CD14-positive monocyte (primary cell): ENCODE measurements around the gene CD320. TPM values are rescaled to one million over a fixed set of nuclear protein-coding genes. Genes with fewer than 3 reads are reported as not detected.

ENCODE experiments used
- DNase-seq, 3 donors: peaks; one replicate each; pipeline ENCODE4 v3.0.0-alpha.2; 2011 to 2022
- H2AFZ ChIP-seq: 2 replicates; pipeline ENCODE4 v1.6.0; 2012; ENCODE audit warnings: mild to moderate bottlenecking, low read depth, low read length, inconsistent platforms; ENCODE audit not compliant: insufficient read depth, poor library complexity, severe bottlenecking
- H3K27ac ChIP-seq, 2 donors: 1 replicate in 1 of 2; 2 replicates in 1 of 2; pipeline ENCODE4 v1.5.1; 2012 to 2013; ENCODE audit warnings: low read length in 2 of 2, control low read depth in 1 of 2, inconsistent platforms in 1 of 2, low read depth in 1 of 2, mild to moderate bottlenecking in 1 of 2
- H3K27me3 ChIP-seq, 2 donors: one replicate each; pipeline versions ENCODE4 v1.6.0 to v1.6.1; 2011 to 2013; ENCODE audit warnings: low read length in 2 of 2; ENCODE audit not compliant: control insufficient read depth in 2 of 2, insufficient read depth in 2 of 2
- H3K36me3 ChIP-seq, 2 donors: replicated peaks in 1 of 2; 1 replicate in 1 of 2; 2 replicates in 1 of 2; pipeline versions ENCODE4 v1.5.1 to v1.6.1; 2012 to 2013; ENCODE audit warnings: low read length in 2 of 2, control low read depth in 1 of 2, inconsistent platforms in 1 of 2, mild to moderate bottlenecking in 1 of 2; ENCODE audit not compliant: insufficient read depth in 2 of 2, control insufficient read depth in 1 of 2
- H3K4me1 ChIP-seq, 2 donors: 1 replicate in 1 of 2; 2 replicates in 1 of 2; pipeline versions ENCODE4 v1.5.1 to v1.6.1; 2012 to 2013; ENCODE audit warnings: low read length in 2 of 2, control low read depth in 1 of 2, inconsistent platforms in 1 of 2, mild to moderate bottlenecking in 1 of 2, moderate library complexity in 1 of 2; ENCODE audit not compliant: insufficient read depth in 2 of 2, control insufficient read depth in 1 of 2
- H3K4me2 ChIP-seq: replicated peaks from 2 replicates; pipeline ENCODE3; 2012; ENCODE audit warnings: low read length, moderate library complexity, mild to moderate bottlenecking; ENCODE audit not compliant: poor library complexity, severe bottlenecking; ENCODE audit errors: extremely low read depth
- H3K4me3 ChIP-seq, 3 experiments: fragments of 200-600 bp in 1 of 3; sonication (generic) in 1 of 3; replicated peaks in 1 of 3; 1 replicate in 2 of 3; 2 replicates in 1 of 3; pipeline ENCODE4 v1.5.1; 2011 to 2013; ENCODE audit warnings: low read length in 3 of 3, mild to moderate bottlenecking in 3 of 3, control low read depth in 2 of 3, low read depth in 2 of 3, inconsistent platforms in 1 of 3, moderate library complexity in 1 of 3
- H3K79me2 ChIP-seq: 2 replicates; pipeline ENCODE4 v1.6.0; 2012; ENCODE audit warnings: mild to moderate bottlenecking, control low read depth, inconsistent platforms, low read length, moderate library complexity; ENCODE audit not compliant: insufficient read depth
- H3K9ac ChIP-seq: 2 replicates; pipeline ENCODE4 v1.6.0; 2017; ENCODE audit warnings: low read length, mild to moderate bottlenecking; ENCODE audit not compliant: insufficient read depth, poor library complexity, severe bottlenecking
- H3K9me3 ChIP-seq, 2 donors: replicated peaks in 1 of 2; 1 replicate in 1 of 2; 2 replicates in 1 of 2; pipeline versions ENCODE4 v1.5.1 to v1.6.1; 2012 to 2013; ENCODE audit warnings: low read length in 2 of 2, control low read depth in 1 of 2; ENCODE audit not compliant: control insufficient read depth in 1 of 2, insufficient read depth in 1 of 2
- H4K20me1 ChIP-seq: 2 replicates; pipeline ENCODE4 v1.6.0; 2012; ENCODE audit warnings: mild to moderate bottlenecking, low read length, control low read depth, moderate library complexity; ENCODE audit not compliant: insufficient read depth
- H3K27ac Mint-ChIP-seq, 7 donors: one replicate each; pipeline ENCODE4 v1.8.0; 2020; ENCODE audit warnings: mild to moderate bottlenecking in 7 of 7, mixed read lengths in 7 of 7, moderate library complexity in 6 of 7, inconsistent platforms in 2 of 7
- H3K27me3 Mint-ChIP-seq, 3 donors: one replicate each; pipeline ENCODE4 v1.8.0; 2021 to 2022; ENCODE audit warnings: low read depth in 3 of 3, mild to moderate bottlenecking in 3 of 3, mixed read lengths in 3 of 3, moderate library complexity in 3 of 3, inconsistent platforms in 1 of 3
- H3K36me3 Mint-ChIP-seq, 2 donors: one replicate each; pipeline ENCODE4 v1.8.0; 2020; ENCODE audit warnings: mixed read lengths in 2 of 2, inconsistent platforms in 1 of 2, mild to moderate bottlenecking in 1 of 2
- H3K4me1 Mint-ChIP-seq: one replicate; pipeline ENCODE4 v1.8.0; 2020; ENCODE audit warnings: mild to moderate bottlenecking, mixed read lengths
- H3K4me3 Mint-ChIP-seq, 2 donors: one replicate each; pipeline ENCODE4 v1.8.0; 2020; ENCODE audit warnings: mild to moderate bottlenecking in 2 of 2, mixed read lengths in 2 of 2, moderate library complexity in 1 of 2
- H3K9me3 Mint-ChIP-seq, 7 donors: one replicate each; pipeline ENCODE4 v1.8.0; 2020 to 2022; ENCODE audit warnings: mixed read lengths in 7 of 7, mild to moderate bottlenecking in 6 of 7, moderate library complexity in 6 of 7, inconsistent platforms in 2 of 7
- CTCF ChIP-seq: fragments of 200-600 bp; IDR thresholded peaks from one replicate; pipeline ENCODE4 v1.8.0; 2022; ENCODE audit warnings: antibody characterized with exemption, mild to moderate bottlenecking
- WGBS: methylation state at CpG from one replicate; pipeline ENCODE4 v1.1.5; 2013; ENCODE audit warnings: missing lambda C conversion rate; ENCODE audit not compliant: insufficient coverage; 5-methylcytosine and 5-hydroxymethylcytosine counted together
- intact Hi-C, 2 donors: fragments of 100-400 bp; cut with micrococcal nuclease; formaldehyde crosslinking; loops; one replicate each; pipeline versions ENCODE4 v1.15.0 to v1.15.1; 2023
- polyA minus RNA-seq: library from RNA; depleted of rRNA, polyadenylated mRNA; stranded (reverse); fragments of >200 nt; gene quantifications from 2 replicates; pipeline ENCODE4 v1.2.3, GENCODE V29; 2012
- polyA plus RNA-seq, 3 donors: library from polyadenylated mRNA; depleted of rRNA in 1 of 3; unstranded in 2 of 3; stranded (reverse) in 1 of 3; fragments of 300-500 nt in 2 of 3; fragments of >200 nt in 1 of 3; fragmentation: Illumina TruSeq in 2 of 3; gene quantifications; 1 replicate in 2 of 3; 2 replicates in 1 of 3; pipeline ENCODE4 v1.2.3, GENCODE V29; 2012 to 2021
- total RNA-seq, 12 experiments: library from RNA in 1 of 12; stranded (reverse) in 1 of 12; fragments of 120-200 nt in 1 of 12; gene quantifications; one replicate each; pipeline ENCODE4 v1.2.4 and lab custom pipeline; 2013 to 2026; ENCODE audit warnings: mixed read lengths in 6 of 12, inconsistent platforms in 1 of 12

Gene CD320
- 1.1 TPM for total RNA-seq (2013)
- polyA plus RNA-seq (1 to 10 TPM in 2 of 3 donors, under 1 TPM in 1; 0.72 to 2.5 (median 1.0) TPM), polyA minus RNA-seq (1.1 and 1.4 TPM in 2 replicates), total RNA-seq (lab: John Stamatoyannopoulos, UW) (0.13 to 3.2 (median 0.55) reads per million in 11 experiments)

- H3K36me3 Mint-ChIP-seq, result peaks cover 32 to 53% of the 10 kb centered on the region in 2 donors
- TF ChIP-seq CTCF, result no peak
- H3K4me2 ChIP-seq, result peak within 1 kb of the TSS; percentile 76
- peak within 1 kb of the TSS; percentile 46 for H3K9ac ChIP-seq
- H2AFZ ChIP-seq, result peak within 1 kb of the TSS; percentile 73
- peaks cover 23 to 39% of the 10 kb centered on the region in 2 donors for H3K36me3 ChIP-seq
- H3K9me3 Mint-ChIP-seq, result peaks cover 0 to 3% (median 0%) of the 10 kb centered on the region in 7 donors
- peaks cover 12 to 13% of the 10 kb centered on the region in 2 donors for H3K4me1 ChIP-seq
- no peaks in the 10 kb centered on the region for H3K9me3 ChIP-seq
- peak within 1 kb of the TSS; percentile 3 to 67 (median 9) for H3K4me3 ChIP-seq
- WGBS, result 3% methylated on average over 57 of the region's 63 CpGs
- peak within 1 kb of the TSS in 6 of 7 donors; percentile 29 to 88 (median 70) for H3K27ac Mint-ChIP-seq
- H3K27ac ChIP-seq, result no peak within 1 kb of the TSS
- intact Hi-C loops, result no loop called here
- peak; percentile 78 to 82 (median 79) for DNase-seq
- H3K27me3 Mint-ChIP-seq, result peaks cover 21 to 46% (median 24%) of the 10 kb centered on the region in 3 donors
- no peaks in the 10 kb centered on the region for H4K20me1 ChIP-seq
- H3K27me3 ChIP-seq, result peaks cover 0 to 12% of the 10 kb centered on the region in 2 donors
- peaks cover 23% of the 10 kb centered on the region for H3K4me1 Mint-ChIP-seq
- H3K4me3 Mint-ChIP-seq, result peak within 1 kb of the TSS; percentile 68 to 84
- H3K79me2 ChIP-seq, result no peaks in the 10 kb centered on the region
Measured at GRCh38 chr19:8307965-8308866, at the start of gene CD320. Gene CD320 (minus strand): TSS chr19:8308358. CDS start chr19:8308290, 68 bp downstream.

GRCh38 chr19:8357007-8357521 is 48.9 kb upstream of the CD320 start:
- 100% methylated on average over 3 of the region's 4 CpGs for whole genome bisulfite sequencing
- Histone ChIP-seq H3K27me3 (peaks cover 2 to 13% of the 10 kb centered on the region in 2 donors), H3K36me3 (no peaks in the 10 kb centered on the region), H3K9me3 (no peaks in the 10 kb centered on the region), H4K20me1 (no peaks in the 10 kb centered on the region), H3K79me2 (no peaks in the 10 kb centered on the region), H3K4me3 (no peak overlapping the region), H3K4me1 (peaks cover 4 to 6% of the 10 kb centered on the region in 2 donors), H3K27ac (no peak overlapping the region), H3K9ac (no peak overlapping the region), H2AFZ (no peak overlapping the region), H3K4me2 (no peak overlapping the region)
- TF ChIP-seq CTCF, result no peak
- Mint-ChIP-seq H3K9me3 (peaks cover 0 to 4% (median 0%) of the 10 kb centered on the region in 7 donors), H3K4me3 (no peak overlapping the region), H3K4me1 (peaks cover 20% of the 10 kb centered on the region), H3K36me3 (no peaks in the 10 kb centered on the region), H3K27ac (no peak overlapping the region), H3K27me3 (peaks cover 24 to 41% (median 37%) of the 10 kb centered on the region in 3 donors)
- no peak for DNase-seq
- intact Hi-C loops, result loop anchor here (5.0 to 10.0 kb wide), 2 partner anchors 40 to 218 kb away; partner anchors contain the start of gene MYO1F (in 1 of the 2)
